AG04450 (cell line): Measurements from ENCODE around the gene PRSS53. TPM values are rescaled to one million over a fixed set of nuclear protein-coding genes. Genes with fewer than 3 reads are reported as not detected.
"Not testable (repeated sequence)": the region's sequence is repeated elsewhere in the genome, so short reads cannot be mapped to it uniquely, and the experiment has no call there.

Experiments used
- CTCF ChIA-PET: fragments of 300-600, 350-600 bp; formaldehyde crosslinking; extraction: SDS; loops from one replicate; lab custom pipeline; 2022; ENCODE audit warnings: antibody characterized with exemption, inconsistent platforms; lab: Charles Lee
- POLR2A ChIA-PET: fragments of 350-600 bp; formaldehyde crosslinking; extraction: SDS; loops from one replicate; lab custom pipeline; 2021; ENCODE audit warnings: antibody characterized with exemption, inconsistent platforms; lab: Yijun Ruan, JAX
- DNase-seq: peaks from one replicate; pipeline ENCODE4 v3.0.0-alpha.2; 2011; ENCODE audit warnings: low read depth, low spot score
- H3K27ac ChIP-seq: one replicate; pipeline ENCODE4 v1.5.1; 2012; ENCODE audit warnings: low read depth, low read length, control low read depth
- H3K27me3 ChIP-seq: one replicate; pipeline ENCODE4 v1.6.0; 2012; ENCODE audit warnings: low read length; ENCODE audit not compliant: control insufficient read depth, insufficient read depth
- H3K4me3 ChIP-seq: 2 replicates; pipeline ENCODE4 v1.5.1; 2011; ENCODE audit warnings: mild to moderate bottlenecking, low read depth, low read length, control low read depth
- H3K9me3 ChIP-seq: 2 replicates; pipeline ENCODE4 v1.5.1; 2012; ENCODE audit warnings: low read length; ENCODE audit not compliant: control insufficient read depth, insufficient read depth
- polyA minus RNA-seq: library from RNA; depleted of rRNA, polyadenylated mRNA; stranded (reverse); fragments of >200 nt; gene quantifications from 2 replicates; pipeline ENCODE4 v1.2.3, GENCODE V29; 2011; rRNA and poly(A)+ RNA removed
- polyA plus RNA-seq: library from polyadenylated mRNA; depleted of rRNA; stranded (reverse); fragments of >200 nt; gene quantifications from 2 replicates; pipeline ENCODE4 v1.2.3, GENCODE V29; 2011; rRNA removed
- TF ChIP-seq, protein P1 (sequence below): IDR thresholded peaks from 2 replicates; pipeline ENCODE4 v1.5.1; 2011; ENCODE audit warnings: low read depth, low read length, control low read depth, inconsistent platforms

PRSS53 gene
- polyA plus RNA-seq (0.67 and 0.79 TPM in 2 replicates), polyA minus RNA-seq (0.51 and 1.3 TPM in 2 replicates)

DNA sequence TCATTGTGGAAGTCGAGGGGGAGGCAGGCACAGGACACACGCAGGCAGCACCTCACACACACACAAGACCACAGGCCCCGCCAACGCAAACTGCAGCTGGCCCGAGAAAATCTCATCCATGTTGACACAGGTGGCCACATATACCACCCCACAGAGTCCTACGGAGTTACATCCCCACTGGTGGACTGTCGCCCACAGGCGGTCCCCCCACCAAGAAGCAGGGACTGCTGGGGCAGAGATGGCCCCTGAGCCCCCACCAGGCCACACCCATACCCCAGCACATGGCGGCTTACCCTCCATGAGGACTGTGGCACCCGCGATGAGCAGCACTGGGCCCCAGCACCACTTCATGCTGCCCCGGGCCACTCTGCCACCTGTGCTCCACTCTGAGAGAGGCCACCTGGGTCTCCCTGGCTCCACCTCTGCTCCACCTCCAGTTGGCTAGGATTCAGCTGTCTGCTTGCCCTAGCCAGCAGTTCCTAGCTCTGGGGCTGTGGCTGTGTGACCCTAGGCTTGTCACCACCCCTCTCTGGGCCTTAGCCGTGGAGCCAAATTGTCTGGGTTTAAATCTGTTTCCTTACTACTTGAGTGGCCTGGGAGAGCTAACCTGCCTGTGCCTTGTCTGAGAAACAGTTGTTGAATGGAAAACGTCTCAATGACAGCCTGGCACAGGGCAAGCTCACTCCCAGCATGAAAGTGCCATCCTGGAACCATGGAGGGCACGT, at the start of gene PRSS53:
Gene PRSS53 (minus strand): TSS at position 485 of the 725 bp plus-strand sequence. CDS start 134 bp downstream, at position 351.
- ChIA-PET POLR2A (no interaction called here), CTCF (no interaction called here)
- no peak for DNase-seq
- no peak within 1 kb of the TSS for H3K4me3 ChIP-seq
- no peaks in the 10 kb centered on the region for H3K27me3 ChIP-seq
- H3K27ac ChIP-seq: no peak within 1 kb of the TSS
- TF ChIP-seq, protein P1, sequence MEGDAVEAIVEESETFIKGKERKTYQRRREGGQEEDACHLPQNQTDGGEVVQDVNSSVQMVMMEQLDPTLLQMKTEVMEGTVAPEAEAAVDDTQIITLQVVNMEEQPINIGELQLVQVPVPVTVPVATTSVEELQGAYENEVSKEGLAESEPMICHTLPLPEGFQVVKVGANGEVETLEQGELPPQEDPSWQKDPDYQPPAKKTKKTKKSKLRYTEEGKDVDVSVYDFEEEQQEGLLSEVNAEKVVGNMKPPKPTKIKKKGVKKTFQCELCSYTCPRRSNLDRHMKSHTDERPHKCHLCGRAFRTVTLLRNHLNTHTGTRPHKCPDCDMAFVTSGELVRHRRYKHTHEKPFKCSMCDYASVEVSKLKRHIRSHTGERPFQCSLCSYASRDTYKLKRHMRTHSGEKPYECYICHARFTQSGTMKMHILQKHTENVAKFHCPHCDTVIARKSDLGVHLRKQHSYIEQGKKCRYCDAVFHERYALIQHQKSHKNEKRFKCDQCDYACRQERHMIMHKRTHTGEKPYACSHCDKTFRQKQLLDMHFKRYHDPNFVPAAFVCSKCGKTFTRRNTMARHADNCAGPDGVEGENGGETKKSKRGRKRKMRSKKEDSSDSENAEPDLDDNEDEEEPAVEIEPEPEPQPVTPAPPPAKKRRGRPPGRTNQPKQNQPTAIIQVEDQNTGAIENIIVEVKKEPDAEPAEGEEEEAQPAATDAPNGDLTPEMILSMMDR: no peak
- no peaks in the 10 kb centered on the region; the same call in 1 of the 2 replicates for H3K9me3 ChIP-seq

DNA sequence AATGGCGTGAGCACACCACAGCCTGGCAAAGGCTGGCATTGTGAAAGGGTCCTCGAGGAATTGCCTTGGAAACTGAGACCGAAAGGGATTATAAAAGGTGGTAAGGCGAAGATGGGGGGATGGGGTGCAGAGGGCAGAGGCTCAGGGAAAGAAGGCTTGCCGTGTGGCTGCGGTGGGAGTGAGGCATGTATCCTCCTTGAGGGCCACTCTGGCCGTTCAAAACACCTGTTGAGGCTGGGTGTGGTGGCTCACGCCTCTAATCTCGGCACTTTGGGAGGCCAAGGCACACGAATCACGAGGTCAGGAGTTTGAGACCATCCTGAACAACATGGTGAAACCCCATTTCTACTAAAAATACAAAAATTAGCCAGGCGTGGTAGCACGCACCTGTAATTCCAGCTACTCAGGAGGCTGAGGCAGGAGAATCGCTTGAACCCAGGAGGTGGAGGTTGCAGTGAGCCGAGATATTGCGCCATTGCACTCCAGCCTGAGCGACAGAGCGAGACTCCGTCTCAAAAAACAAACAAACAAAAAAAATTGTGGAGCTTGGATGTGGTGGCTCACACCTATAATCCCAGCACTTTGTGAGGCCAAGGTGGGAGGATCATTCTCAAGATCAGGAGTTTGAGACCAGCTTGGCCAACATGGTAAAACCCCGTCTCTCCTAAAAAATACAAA, 48.2 kb upstream of the PRSS53 start:
- CTCF ChIA-PET, H3K27ac ChIP-seq, DNase-seq, H3K4me3 ChIP-seq, H3K27me3 ChIP-seq, H3K9me3 ChIP-seq: not testable (repeated sequence)
- POLR2A ChIA-PET: interaction anchor here (1.2 kb wide), 1 partner anchor 20 kb away, joined by 4 read pairs; the partner anchor contains the start of gene KAT8

DNA sequence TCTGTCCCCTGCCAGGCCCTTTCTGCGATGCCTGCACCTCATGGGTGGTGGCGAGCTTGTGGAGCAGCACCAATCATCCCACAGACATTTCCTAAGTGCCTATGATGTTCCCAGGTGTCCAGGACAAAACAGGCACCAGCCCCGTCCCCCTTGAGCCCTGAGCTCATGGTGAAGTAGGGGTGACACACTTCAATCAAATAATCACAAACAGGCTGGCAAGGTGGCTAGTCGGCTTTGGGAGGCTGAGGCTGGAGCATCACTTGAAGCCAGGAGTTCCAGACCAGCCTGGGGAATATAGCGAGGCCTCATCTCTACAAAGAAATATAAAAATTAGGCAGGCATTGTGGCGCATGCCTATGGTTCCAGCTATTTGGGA, 47.5 kb upstream of the PRSS53 start:
- POLR2A ChIA-PET: interaction anchor here (1.2 kb wide), 1 partner anchor 19 kb away, joined by 4 read pairs; the partner anchor contains the start of gene KAT8
- TF ChIP-seq, protein P1: no peak
- Histone ChIP-seq H3K4me3 (no peak overlapping the region), H3K9me3 (no peaks in the 10 kb centered on the region; the same call in 1 of the 2 replicates), H3K27me3 (peaks cover 2% of the 10 kb centered on the region), H3K27ac (no peak overlapping the region)
- DNase-seq: no peak
- CTCF ChIA-PET: no interaction called here

DNA sequence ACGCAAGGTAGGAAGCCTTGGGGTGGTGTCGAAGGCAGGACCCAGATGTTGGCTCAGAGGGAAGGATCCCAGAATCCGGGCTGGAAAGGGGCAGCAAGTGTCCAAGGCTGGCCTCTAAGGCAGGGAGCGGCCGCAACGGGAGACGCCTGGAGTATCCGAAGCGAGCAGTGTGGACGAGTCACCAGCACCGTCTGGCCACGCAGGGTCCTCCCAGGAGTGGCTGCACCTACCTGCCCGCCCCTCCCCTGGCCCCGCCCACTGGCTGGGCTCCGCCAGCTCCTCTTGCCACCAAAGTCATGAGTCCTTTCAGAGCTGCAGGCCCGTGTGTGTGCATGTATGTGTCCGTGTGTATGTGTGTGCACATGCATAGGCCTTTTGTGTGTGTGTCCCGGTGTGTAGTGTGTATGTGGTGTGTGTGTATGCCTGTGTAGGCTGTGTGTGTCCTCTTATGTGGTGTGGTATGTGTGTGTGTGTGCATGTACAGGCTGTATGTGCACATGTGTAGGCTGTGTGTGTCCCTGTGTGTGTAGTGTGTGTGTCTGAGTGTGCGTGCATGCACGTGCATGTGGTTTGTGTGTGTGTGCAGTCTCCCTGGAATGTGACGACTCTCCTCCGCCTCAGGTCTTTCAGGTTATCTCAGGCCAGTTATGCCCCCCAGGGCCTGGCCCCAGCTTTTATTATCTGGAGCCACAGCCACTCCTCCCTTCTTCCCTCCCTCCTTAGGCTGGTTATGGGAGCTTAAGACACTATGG, 47.0 kb upstream of the PRSS53 start, which contains the start of gene PRSS8:
Gene PRSS8 (minus strand): TSS at position 193 of the 752 bp plus-strand sequence. CDS start 229 bp downstream, outside the sequence.
- ChIA-PET CTCF (no interaction called here), POLR2A (interaction anchor here (1.2 kb wide), 1 partner anchor 18 kb away, joined by 4 read pairs; the partner anchor contains the start of gene KAT8)
- peaks cover 2% of the 10 kb centered on the region for H3K27me3 ChIP-seq
- DNase-seq: no peak
- TF ChIP-seq, protein P1: no peak
- no peaks in the 10 kb centered on the region; the same call in 1 of the 2 replicates for H3K9me3 ChIP-seq
- H3K4me3 ChIP-seq: no peak within 1 kb of the TSS
- no peak within 1 kb of the TSS for H3K27ac ChIP-seq
